HepG2 (cell line): Measurements from ENCODE around the gene SHE. TPM values are rescaled to one million over a fixed set of nuclear protein-coding genes. Genes with fewer than 3 reads are reported as not detected.

ENCODE experiments used
- ATAC-seq: fragments of 200-7000 bp; cut with Tn5 transposase; 3 replicates; pipeline ENCODE4 v1.9.1; 2020; ENCODE audit warnings: mild to moderate bottlenecking, moderate library complexity
- BruUV-seq: library from RNA; stranded (reverse); fragments of 400-500 nt; replicated peaks from 2 replicates; lab custom pipeline; 2021; lab: Mats Ljungman, UMichigan
- CTCF ChIA-PET: fragments of 300-600 bp; formaldehyde crosslinking; extraction: SDS; loops from one replicate; lab custom pipeline; 2021; ENCODE audit warnings: low total read pairs, inconsistent platforms, low intra/inter-chr PET ratio; lab: Yijun Ruan, JAX
- POLR2A ChIA-PET: fragments of 350-600 bp; sonication (Branson Sonifier 250); formaldehyde crosslinking; loops from one replicate; lab custom pipeline; 2020; ENCODE audit warnings: antibody characterized with exemption, inconsistent platforms; lab: Yijun Ruan, JAX
- DNase-seq: peaks from one replicate; pipeline ENCODE4 v3.0.0-alpha.2; 2015; ENCODE audit warnings: low spot score
- FAIRE-seq: peaks from 3 replicates; lab custom pipeline; 2011; peaks lifted over from hg19 to GRCh38; lab: Jason Lieb, UNC
- H2AFZ ChIP-seq: one replicate; pipeline ENCODE4 v1.6.1; 2011; ENCODE audit warnings: low read length, inconsistent platforms
- H3K27ac ChIP-seq: fragments of 300-600 bp; 3 replicates; pipeline ENCODE4 v1.8.0; 2011; ENCODE audit warnings: mixed run types, mild to moderate bottlenecking, mixed read lengths, low read length, inconsistent platforms; ENCODE audit not compliant: insufficient read depth; ENCODE audit errors: extremely low read length
- H3K27me3 ChIP-seq, 2 experiments: fragments of 200-600 bp in 1 of 2; 2 replicates in 1 of 2; 3 replicates in 1 of 2; pipeline versions ENCODE4 v1.6.0 to v1.8.0; 2011; ENCODE audit warnings: low read length in 2 of 2, mild to moderate bottlenecking in 2 of 2, moderate library complexity in 2 of 2, inconsistent platforms in 1 of 2; ENCODE audit not compliant: insufficient read depth in 2 of 2, control insufficient read depth in 1 of 2
- H3K36me3 ChIP-seq, 2 experiments: fragments of 200-600 bp in 1 of 2; replicated peaks in 1 of 2; 2 replicates in 1 of 2; 3 replicates in 1 of 2; pipeline versions ENCODE4 v1.5.1 to v1.8.0; 2011; ENCODE audit warnings: low read length in 2 of 2, inconsistent platforms in 1 of 2; ENCODE audit not compliant: insufficient read depth in 2 of 2, control insufficient read depth in 1 of 2
- H3K4me1 ChIP-seq: 2 replicates; pipeline ENCODE4 v1.5.1; 2012; ENCODE audit warnings: low read length, inconsistent platforms; ENCODE audit not compliant: insufficient read depth
- H3K4me2 ChIP-seq: 2 replicates; pipeline ENCODE4 v1.6.0; 2011; ENCODE audit warnings: low read depth, low read length, inconsistent platforms
- H3K4me3 ChIP-seq, 3 experiments: fragments of 200-600 bp in 1 of 3; sonication (generic), shearing (Covaris generic) in 1 of 3; replicated peaks in 1 of 3; 2 replicates each; pipeline ENCODE4 v1.5.1; 2011 to 2016; ENCODE audit warnings: low read length in 3 of 3, inconsistent platforms in 2 of 3, low read depth in 2 of 3, mild to moderate bottlenecking in 2 of 3, control low read depth in 1 of 3, mixed read lengths in 1 of 3; ENCODE audit not compliant: insufficient read depth in 1 of 3
- H3K79me2 ChIP-seq: one replicate; pipeline ENCODE4 v1.6.1; 2011; ENCODE audit warnings: low read length, inconsistent platforms; ENCODE audit not compliant: insufficient read depth
- H3K9ac ChIP-seq: 2 replicates; pipeline ENCODE4 v1.6.0; 2011; ENCODE audit warnings: mild to moderate bottlenecking, low read depth, low read length, inconsistent platforms; ENCODE audit not compliant: insufficient read depth
- H3K9me3 ChIP-seq: 2 replicates; pipeline ENCODE4 v1.5.1; 2012; ENCODE audit warnings: mild to moderate bottlenecking, low read length
- H4K20me1 ChIP-seq: 2 replicates; pipeline ENCODE4 v1.6.0; 2011; ENCODE audit warnings: inconsistent platforms, mild to moderate bottlenecking, low read length, moderate library complexity; ENCODE audit not compliant: insufficient read depth
- KDM3A ChIP-seq: IDR thresholded peaks from 2 replicates; pipeline ENCODE4 v1.6.1; 2018; ENCODE audit warnings: low read depth, missing compliant biosample characterization
- PLRG1 ChIP-seq: fragments of 450-650 bp; conservative IDR thresholded peaks from 2 replicates; pipeline ENCODE4 v1.6.1; 2016
- RAD21 ChIP-seq: fragments of 450-650 bp; formaldehyde crosslinking; IDR thresholded peaks from 2 replicates; pipeline ENCODE4 v1.5.0; 2020; ENCODE audit warnings: mild to moderate bottlenecking
- TRIM24 ChIP-seq: sonication (generic); formaldehyde crosslinking; IDR thresholded peaks from 2 replicates; pipeline ENCODE4 v1.8.0; 2022; ENCODE audit warnings: mild to moderate bottlenecking, missing genetic modification reagents
- ZMYM2 ChIP-seq: sonication (generic); formaldehyde crosslinking; IDR thresholded peaks from 2 replicates; pipeline ENCODE4 v1.8.0; 2022; ENCODE audit warnings: mild to moderate bottlenecking, missing genetic modification reagents
- ZNF17 ChIP-seq: sonication (generic); formaldehyde crosslinking; IDR thresholded peaks from 2 replicates; pipeline ENCODE4 v1.5.0; 2020; ENCODE audit warnings: mild to moderate bottlenecking, missing genetic modification reagents
- ZNF230 ChIP-seq: sonication (generic); formaldehyde crosslinking; IDR thresholded peaks from 2 replicates; pipeline ENCODE4 v1.4.0; 2020; ENCODE audit warnings: mild to moderate bottlenecking, missing genetic modification reagents
- ZNF441 ChIP-seq: sonication (generic); formaldehyde crosslinking; IDR thresholded peaks from 2 replicates; pipeline ENCODE4 v1.7.0; 2021; ENCODE audit warnings: missing genetic modification reagents, borderline replicate concordance
- ZNF768 ChIP-seq: sonication (generic); formaldehyde crosslinking; IDR thresholded peaks from 2 replicates; pipeline ENCODE4 v1.4.0; 2020; ENCODE audit warnings: missing genetic modification reagents
- ZZZ3 ChIP-seq: sonication (generic); formaldehyde crosslinking; IDR thresholded peaks from 2 replicates; pipeline ENCODE4 v1.4.0; 2020; ENCODE audit warnings: missing genetic modification reagents, mild to moderate bottlenecking, borderline replicate concordance
- WGBS: methylation state at CpG from one replicate; pipeline ENCODE4 v1.1.6; 2017; ENCODE audit warnings: low lambda C conversion rate; 5-methylcytosine and 5-hydroxymethylcytosine counted together
- in situ Hi-C: cut with HindIII; loops from 2 replicates; pipeline ENCODE4 v1.10.0; 2017; ENCODE audit warnings: low pct_unique_long_range_greater_than_20kb; ENCODE audit not compliant: extremely low pct_ligation_motif_present
- intact Hi-C: fragments of 100-400 bp; cut with micrococcal nuclease; formaldehyde crosslinking; loops from one replicate; pipeline ENCODE4 v1.10.0; 2022; ENCODE audit not compliant: unreplicated experiment
- polyA plus RNA-seq, 8 experiments: library from polyadenylated mRNA; depleted of rRNA in 3 of 8; stranded (reverse) in 7 of 8; unstranded in 1 of 8; fragments of >200 nt; fragmentation: Illumina TruSeq in 4 of 8; extraction: Trizol in 4 of 8; gene quantifications; 2 replicates each; pipeline versions ENCODE4 v1.2.1 to v1.2.3, GENCODE V29; 2011 to 2016; ENCODE audit warnings: low read depth in 4 of 8, missing spikeins in 1 of 8, mixed read lengths in 1 of 8; ENCODE audit not compliant: insufficient read depth in 1 of 8
- total RNA-seq, 5 experiments: library from RNA; depleted of rRNA; stranded (reverse); fragments of >200 nt; fragmentation: Illumina TruSeq; extraction: Trizol; gene quantifications; 2 replicates each; pipeline ENCODE4 v1.2.3, GENCODE V29; 2016; ENCODE audit warnings: low read depth in 1 of 5
- TF ChIP-seq, protein P1 (sequence below): sonication (generic); formaldehyde crosslinking; IDR thresholded peaks from 2 replicates; pipeline ENCODE4 v1.5.1; 2020; ENCODE audit warnings: missing genetic modification reagents, mild to moderate bottlenecking, borderline replicate concordance
- TF ChIP-seq, protein P2 (sequence below): sonication (generic); formaldehyde crosslinking; IDR thresholded peaks from 2 replicates; pipeline ENCODE4 v1.4.0; 2020; ENCODE audit warnings: mild to moderate bottlenecking, missing genetic modification reagents
- TF ChIP-seq, protein P3 (sequence below): sonication (generic); formaldehyde crosslinking; conservative IDR thresholded peaks from 2 replicates; pipeline ENCODE4 v1.4.0; 2020; ENCODE audit warnings: missing genetic modification reagents

SHE gene
- total and polyA plus RNA-seq, 2 of the 13 experiments (the other 11 are each of a cell fraction or from before 2014, with no cell fraction given): not detected

DNA sequence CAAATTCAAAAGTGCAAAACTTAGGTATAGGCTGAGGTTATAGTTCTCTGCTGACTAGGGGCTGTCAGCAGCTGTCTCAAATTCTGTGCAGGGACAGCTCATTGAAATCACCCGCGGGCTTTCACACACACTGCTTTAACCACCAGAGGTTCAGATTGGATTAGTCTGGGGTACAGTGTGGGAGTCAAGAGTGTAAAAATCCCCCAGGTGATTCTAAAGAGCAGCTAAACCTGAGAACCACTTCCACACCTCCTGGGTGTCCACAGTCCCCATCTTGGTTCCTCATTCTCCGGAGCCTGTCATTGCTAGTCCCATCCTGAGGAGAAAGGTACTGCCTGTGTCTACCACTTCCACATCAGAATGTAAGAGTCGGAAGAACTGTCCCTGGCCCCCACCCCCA lies 10.1 kb downstream of the SHE start (continued):
- TF ChIP-seq, protein P1, sequence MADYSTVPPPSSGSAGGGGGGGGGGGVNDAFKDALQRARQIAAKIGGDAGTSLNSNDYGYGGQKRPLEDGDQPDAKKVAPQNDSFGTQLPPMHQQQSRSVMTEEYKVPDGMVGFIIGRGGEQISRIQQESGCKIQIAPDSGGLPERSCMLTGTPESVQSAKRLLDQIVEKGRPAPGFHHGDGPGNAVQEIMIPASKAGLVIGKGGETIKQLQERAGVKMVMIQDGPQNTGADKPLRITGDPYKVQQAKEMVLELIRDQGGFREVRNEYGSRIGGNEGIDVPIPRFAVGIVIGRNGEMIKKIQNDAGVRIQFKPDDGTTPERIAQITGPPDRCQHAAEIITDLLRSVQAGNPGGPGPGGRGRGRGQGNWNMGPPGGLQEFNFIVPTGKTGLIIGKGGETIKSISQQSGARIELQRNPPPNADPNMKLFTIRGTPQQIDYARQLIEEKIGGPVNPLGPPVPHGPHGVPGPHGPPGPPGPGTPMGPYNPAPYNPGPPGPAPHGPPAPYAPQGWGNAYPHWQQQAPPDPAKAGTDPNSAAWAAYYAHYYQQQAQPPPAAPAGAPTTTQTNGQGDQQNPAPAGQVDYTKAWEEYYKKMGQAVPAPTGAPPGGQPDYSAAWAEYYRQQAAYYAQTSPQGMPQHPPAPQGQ: no peak
- TF ChIP-seq, protein P2, sequence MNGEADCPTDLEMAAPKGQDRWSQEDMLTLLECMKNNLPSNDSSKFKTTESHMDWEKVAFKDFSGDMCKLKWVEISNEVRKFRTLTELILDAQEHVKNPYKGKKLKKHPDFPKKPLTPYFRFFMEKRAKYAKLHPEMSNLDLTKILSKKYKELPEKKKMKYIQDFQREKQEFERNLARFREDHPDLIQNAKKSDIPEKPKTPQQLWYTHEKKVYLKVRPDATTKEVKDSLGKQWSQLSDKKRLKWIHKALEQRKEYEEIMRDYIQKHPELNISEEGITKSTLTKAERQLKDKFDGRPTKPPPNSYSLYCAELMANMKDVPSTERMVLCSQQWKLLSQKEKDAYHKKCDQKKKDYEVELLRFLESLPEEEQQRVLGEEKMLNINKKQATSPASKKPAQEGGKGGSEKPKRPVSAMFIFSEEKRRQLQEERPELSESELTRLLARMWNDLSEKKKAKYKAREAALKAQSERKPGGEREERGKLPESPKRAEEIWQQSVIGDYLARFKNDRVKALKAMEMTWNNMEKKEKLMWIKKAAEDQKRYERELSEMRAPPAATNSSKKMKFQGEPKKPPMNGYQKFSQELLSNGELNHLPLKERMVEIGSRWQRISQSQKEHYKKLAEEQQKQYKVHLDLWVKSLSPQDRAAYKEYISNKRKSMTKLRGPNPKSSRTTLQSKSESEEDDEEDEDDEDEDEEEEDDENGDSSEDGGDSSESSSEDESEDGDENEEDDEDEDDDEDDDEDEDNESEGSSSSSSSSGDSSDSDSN (CRISPR knock-in tag): no peak

DNA sequence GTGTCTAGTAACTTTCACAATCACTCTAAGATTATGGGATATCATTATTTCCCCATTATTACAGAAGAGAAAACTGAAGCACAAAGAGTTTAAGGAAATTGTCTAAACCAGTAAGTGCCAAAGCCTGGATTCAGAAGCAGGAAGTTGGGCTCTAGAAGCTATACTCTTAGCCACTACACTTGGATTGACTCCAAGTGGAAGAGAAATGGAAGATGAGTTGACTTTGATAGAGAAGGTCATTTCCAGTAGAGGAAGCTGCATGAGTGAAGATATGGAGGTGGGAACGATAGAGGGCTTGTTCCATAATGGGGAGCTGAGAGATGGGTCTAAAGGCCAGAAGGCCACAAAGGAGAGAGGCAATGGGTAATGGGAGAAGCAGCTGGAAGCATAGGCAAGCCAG lies 11.9 kb downstream of the SHE start:
- no peak for DNase-seq
- no peak for ATAC-seq
- Histone ChIP-seq H3K4me3 (no peak overlapping the region), H3K4me2 (no peak overlapping the region), H4K20me1 (no peaks in the 10 kb centered on the region), H3K9ac (no peak overlapping the region), H3K4me1 (no peaks in the 10 kb centered on the region), H3K27me3 (peaks cover 2 to 21% of the 10 kb centered on the region in 2 experiments; a peak in 2 of 5 replicates), H3K27ac (no peak overlapping the region)
- BruUV-seq: no TSS peak
- intact Hi-C loops: no loop called here
- POLR2A ChIA-PET: no interaction called here
- no peak for FAIRE-seq
- in situ Hi-C loops: no loop called here
- no peak for TF ChIP-seq ZMYM2
- TF ChIP-seq, protein P3, sequence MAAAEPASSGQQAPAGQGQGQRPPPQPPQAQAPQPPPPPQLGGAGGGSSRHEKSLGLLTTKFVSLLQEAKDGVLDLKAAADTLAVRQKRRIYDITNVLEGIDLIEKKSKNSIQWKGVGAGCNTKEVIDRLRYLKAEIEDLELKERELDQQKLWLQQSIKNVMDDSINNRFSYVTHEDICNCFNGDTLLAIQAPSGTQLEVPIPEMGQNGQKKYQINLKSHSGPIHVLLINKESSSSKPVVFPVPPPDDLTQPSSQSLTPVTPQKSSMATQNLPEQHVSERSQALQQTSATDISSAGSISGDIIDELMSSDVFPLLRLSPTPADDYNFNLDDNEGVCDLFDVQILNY (CRISPR knock-in tag): no peak
- TF ChIP-seq PLRG1: no peak
- no peak for TF ChIP-seq KDM3A
- no peak for TF ChIP-seq ZZZ3 (CRISPR knock-in tag)
- TF ChIP-seq ZNF230 (CRISPR knock-in tag): no peak
- TF ChIP-seq ZNF441 (CRISPR knock-in tag): no peak
- no peak for TF ChIP-seq TRIM24 (CRISPR knock-in tag)
- TF ChIP-seq RAD21: no peak
- no peak for TF ChIP-seq ZNF17 (CRISPR knock-in tag)
- TF ChIP-seq ZNF768: no peak
- TF ChIP-seq, all 625 proteins: peak for 0
- no peaks in the 10 kb centered on the region for H3K79me2 ChIP-seq
- CTCF ChIA-PET: no interaction called here
- no peaks in the 10 kb centered on the region for H3K36me3 ChIP-seq
- WGBS: 33% methylated on average over 1 of the region's 1 CpG
- no peaks in the 10 kb centered on the region for H3K9me3 ChIP-seq
- no peak overlapping the region for H2AFZ ChIP-seq
